Esophagus (tissue), 2 donors: ENCODE data around the gene ADAMTS12. TPM values are rescaled to one million over a fixed set of nuclear protein-coding genes. Genes with fewer than 3 reads are reported as not detected.

Experiments
- H3K27ac ChIP-seq, 2 donors: one replicate each; pipeline ENCODE4 v1.5.1; 2013; ENCODE audit warnings: low read depth in 2 of 2, mild to moderate bottlenecking in 2 of 2, inconsistent platforms in 1 of 2, low read length in 1 of 2, moderate library complexity in 1 of 2
- H3K27me3 ChIP-seq, 2 donors: one replicate each; pipeline ENCODE4 v1.6.1; 2013; ENCODE audit warnings: low read length in 2 of 2, control low read depth in 1 of 2, mild to moderate bottlenecking in 1 of 2; ENCODE audit not compliant: insufficient read depth in 2 of 2, control insufficient read depth in 1 of 2
- H3K36me3 ChIP-seq, 2 donors: one replicate each; pipeline ENCODE4 v1.6.1; 2013; ENCODE audit warnings: low read length in 1 of 2; ENCODE audit not compliant: control insufficient read depth in 2 of 2, insufficient read depth in 2 of 2
- H3K4me1 ChIP-seq, 2 donors: one replicate each; pipeline ENCODE4 v1.6.1; 2013; ENCODE audit warnings: low read length in 1 of 2; ENCODE audit not compliant: control insufficient read depth in 2 of 2, insufficient read depth in 2 of 2
- H3K4me3 ChIP-seq, 2 donors: one replicate each; pipeline ENCODE4 v1.5.1; 2013; ENCODE audit warnings: low read length in 2 of 2, mild to moderate bottlenecking in 2 of 2, low read depth in 1 of 2, moderate library complexity in 1 of 2
- H3K9me3 ChIP-seq, 2 donors: one replicate each; pipeline ENCODE4 v1.6.1; 2013; ENCODE audit warnings: mild to moderate bottlenecking in 2 of 2, low read depth in 1 of 2, low read length in 1 of 2, moderate library complexity in 1 of 2; ENCODE audit not compliant: control insufficient read depth in 2 of 2, insufficient read depth in 1 of 2
- WGBS, 2 donors: extraction: QIAGEN DNeasy Blood & Tissue Kit; methylation state at CpG; one replicate each; pipeline ENCODE4 v1.1.7; 2013; 5-methylcytosine and 5-hydroxymethylcytosine counted together
- polyA plus RNA-seq, 2 donors: library from polyadenylated mRNA; stranded (reverse); fragments of 200-250 nt; gene quantifications; one replicate each; pipeline ENCODE4 v1.2.3, GENCODE V29; 2013
- donor health status: healthy with polysubstance abuse.
- donor health status: Bipolar disorder and iron deficiency.

ADAMTS12 gene
- polyA plus RNA-seq, 2 donors, result 0.06 to 0.20 TPM

- H3K36me3 ChIP-seq, result no peaks in the 10 kb centered on the region
- no peaks in the 10 kb centered on the region for H3K27me3 ChIP-seq
- H3K4me1 ChIP-seq, result no peaks in the 10 kb centered on the region
- no peak overlapping the region for H3K27ac ChIP-seq
- no peaks in the 10 kb centered on the region for H3K9me3 ChIP-seq
- 92 to 97% methylated on average over 1 of the region's 1 CpG for WGBS, 2 donors
- no peak overlapping the region for H3K4me3 ChIP-seq
Measured at GRCh38 chr5:33592245-33592644, 299.5 kb downstream of the ADAMTS12 start.

- no peaks in the 10 kb centered on the region for H3K4me1 ChIP-seq
- no peaks in the 10 kb centered on the region for H3K36me3 ChIP-seq
- no peak overlapping the region for H3K4me3 ChIP-seq
- no peak overlapping the region for H3K27ac ChIP-seq
- no peaks in the 10 kb centered on the region for H3K27me3 ChIP-seq
- H3K9me3 ChIP-seq, result no peaks in the 10 kb centered on the region
- 66 to 79% methylated on average over 16 of the region's 16 CpGs for WGBS, 2 donors
Measured at GRCh38 chr5:33588654-33589372, 303.0 kb downstream of the ADAMTS12 start.

GRCh38 chr5:33583332-33583731, 308.5 kb downstream of the ADAMTS12 start:
- Histone ChIP-seq H3K4me3 (no peak overlapping the region), H3K9me3 (no peaks in the 10 kb centered on the region), H3K27ac (no peak overlapping the region), H3K27me3 (no peaks in the 10 kb centered on the region), H3K4me1 (no peaks in the 10 kb centered on the region), H3K36me3 (no peaks in the 10 kb centered on the region)
- 68 to 75% methylated on average over 6 of the region's 6 CpGs for WGBS, 2 donors

GRCh38 chr5:33582417-33582816, 309.4 kb downstream of the ADAMTS12 start:
- Histone ChIP-seq H3K27me3 (no peaks in the 10 kb centered on the region), H3K4me3 (no peak overlapping the region), H3K4me1 (no peaks in the 10 kb centered on the region), H3K9me3 (no peaks in the 10 kb centered on the region), H3K36me3 (no peaks in the 10 kb centered on the region), H3K27ac (no peak overlapping the region)
- 78 to 83% methylated on average over 7 of the region's 7 CpGs for WGBS, 2 donors

- no peaks in the 10 kb centered on the region for H3K27me3 ChIP-seq
- WGBS, 2 donors, result 89% methylated on average over 2 of the region's 2 CpGs
Measured at GRCh38 chr5:33579789-33580188, 312.0 kb downstream of the ADAMTS12 start.

GRCh38 chr5:33579152-33579551, 312.6 kb downstream of the ADAMTS12 start:
- no peaks in the 10 kb centered on the region for H3K27me3 ChIP-seq
- H3K4me3 ChIP-seq, result no peak overlapping the region
- no peaks in the 10 kb centered on the region for H3K9me3 ChIP-seq
- WGBS, 2 donors, result 70 to 73% methylated on average over 3 of the region's 3 CpGs
- H3K36me3 ChIP-seq, result no peaks in the 10 kb centered on the region
- H3K4me1 ChIP-seq, result no peaks in the 10 kb centered on the region
- H3K27ac ChIP-seq, result no peak overlapping the region

More at GRCh38 chr5:33579789-33580188, 312.0 kb downstream of the ADAMTS12 start:
- Histone ChIP-seq H3K27ac (no peak overlapping the region), H3K36me3 (no peaks in the 10 kb centered on the region), H3K9me3 (no peaks in the 10 kb centered on the region), H3K4me3 (no peak overlapping the region), H3K4me1 (no peaks in the 10 kb centered on the region)

- H3K4me1 ChIP-seq, result no peaks in the 10 kb centered on the region
- no peaks in the 10 kb centered on the region for H3K9me3 ChIP-seq
- H3K36me3 ChIP-seq, result no peaks in the 10 kb centered on the region
- WGBS, 2 donors, result 85 to 88% methylated on average over 10 of the region's 10 CpGs
- H3K4me3 ChIP-seq, result no peak overlapping the region
- H3K27ac ChIP-seq, result no peak overlapping the region
- no peaks in the 10 kb centered on the region for H3K27me3 ChIP-seq
Measured at GRCh38 chr5:33576726-33577590, 314.8 kb downstream of the ADAMTS12 start.

GRCh38 chr5:33565324-33565723, 326.5 kb downstream of the ADAMTS12 start:
- H3K4me1 ChIP-seq, result no peaks in the 10 kb centered on the region
- no peaks in the 10 kb centered on the region for H3K36me3 ChIP-seq
- no peak overlapping the region for H3K27ac ChIP-seq
- WGBS, 2 donors, result 32 to 42% methylated on average over 2 of the region's 2 CpGs
- H3K4me3 ChIP-seq, result no peak overlapping the region
- H3K9me3 ChIP-seq, result no peaks in the 10 kb centered on the region
- H3K27me3 ChIP-seq, result no peaks in the 10 kb centered on the region

GRCh38 chr5:33563983-33564908, 327.5 kb downstream of the ADAMTS12 start:
- Histone ChIP-seq H3K27ac (no peak overlapping the region), H3K27me3 (no peaks in the 10 kb centered on the region), H3K36me3 (no peaks in the 10 kb centered on the region), H3K4me1 (no peaks in the 10 kb centered on the region), H3K9me3 (no peaks in the 10 kb centered on the region), H3K4me3 (no peak overlapping the region)
- WGBS, 2 donors, result 74 to 80% methylated on average over 2 of the region's 2 CpGs
